H1 (cell line): ENCODE data around the gene MBP. TPM values are rescaled to one million over a fixed set of nuclear protein-coding genes. Genes with fewer than 3 reads are reported as not detected.

ENCODE experiments used
- CTCF ChIA-PET: fragments of 300-600 bp; sonication (Branson Sonifier 250); formaldehyde crosslinking; loops from one replicate; lab custom pipeline; 2021; ENCODE audit not compliant: partially characterized antibody; lab: Charles Lee
- POLR2A ChIA-PET: fragments of 300-600 bp; sonication (Branson Sonifier 250); formaldehyde crosslinking; loops from one replicate; lab custom pipeline; 2021; ENCODE audit warnings: inconsistent platforms; ENCODE audit not compliant: partially characterized antibody; lab: Charles Lee
- DNase-seq, 2 experiments: peaks; one replicate each; pipeline versions ENCODE4 v3.0.0 to v3.0.0-alpha.2; 2010 to 2022; ENCODE audit warnings: low spot score in 2 of 2, low read depth in 1 of 2, mixed read lengths in 1 of 2
- FAIRE-seq: peaks from 2 replicates; lab custom pipeline; 2011; peaks lifted over from hg19 to GRCh38; lab: Jason Lieb, UNC
- H2AFZ ChIP-seq: 2 replicates; pipeline ENCODE4 v1.8.1; 2012; ENCODE audit warnings: low read length, inconsistent platforms
- H2AK5ac ChIP-seq: 2 replicates; pipeline ENCODE4 v1.6.1; 2013; ENCODE audit warnings: low read depth, low read length
- H2BK120ac ChIP-seq: replicated peaks from 2 replicates; pipeline ENCODE3; 2013; ENCODE audit warnings: low read depth, low read length, inconsistent platforms
- H2BK12ac ChIP-seq: 2 replicates; pipeline ENCODE4 v1.6.1; 2013; ENCODE audit warnings: low read depth, low read length
- H2BK15ac ChIP-seq: 2 replicates; pipeline ENCODE4 v1.6.1; 2013; ENCODE audit warnings: low read length
- H2BK20ac ChIP-seq: 2 replicates; pipeline ENCODE4 v1.6.1; 2013; ENCODE audit warnings: low read length
- H2BK5ac ChIP-seq: 2 replicates; pipeline ENCODE4 v1.6.1; 2013; ENCODE audit warnings: low read depth, low read length
- H3K14ac ChIP-seq: 2 replicates; pipeline ENCODE4 v1.6.1; 2013; ENCODE audit warnings: inconsistent platforms; ENCODE audit not compliant: insufficient read length
- H3K18ac ChIP-seq: 2 replicates; pipeline ENCODE4 v1.6.1; 2013; ENCODE audit warnings: low read length; ENCODE audit errors: extremely low read depth
- H3K23ac ChIP-seq: 2 replicates; pipeline ENCODE4 v1.6.1; 2013; ENCODE audit warnings: inconsistent platforms; ENCODE audit not compliant: insufficient read length
- H3K23me2 ChIP-seq: 2 replicates; pipeline ENCODE4 v1.6.1; 2013; ENCODE audit warnings: low read depth, low read length
- H3K27ac ChIP-seq: 2 replicates; pipeline ENCODE4 v1.6.1; 2011; ENCODE audit warnings: low read depth, low read length, inconsistent platforms
- H3K27me3 ChIP-seq, 4 experiments: replicated peaks in 1 of 4; 1 replicate in 1 of 4; 2 replicates in 3 of 4; pipeline versions ENCODE4 v1.6.1 to v1.8.1; 2011 to 2013; ENCODE audit warnings: low read length in 3 of 4, mild to moderate bottlenecking in 3 of 4, inconsistent platforms in 2 of 4, mixed read lengths in 2 of 4, moderate library complexity in 1 of 4; ENCODE audit not compliant: control insufficient read depth in 3 of 4, insufficient read depth in 3 of 4; ENCODE audit errors: extremely low read depth in 1 of 4
- H3K36me3 ChIP-seq, 4 experiments: 2 replicates each; pipeline versions ENCODE4 v1.6.1 to v1.8.1; 2011 to 2013; ENCODE audit warnings: mild to moderate bottlenecking in 4 of 4, low read length in 3 of 4, moderate library complexity in 2 of 4, control low read depth in 1 of 4, inconsistent platforms in 1 of 4; ENCODE audit not compliant: insufficient read depth in 4 of 4, control insufficient read depth in 2 of 4
- H3K4ac ChIP-seq: replicated peaks from 2 replicates; pipeline ENCODE3; 2013; ENCODE audit warnings: low read length, low read depth, mixed read lengths, inconsistent platforms; ENCODE audit not compliant: insufficient read length
- H3K4me1 ChIP-seq, 4 experiments: replicated peaks in 1 of 4; 1 replicate in 1 of 4; 2 replicates in 3 of 4; pipeline versions ENCODE4 v1.6.1 to v1.8.1; 2011 to 2013; ENCODE audit warnings: low read length in 3 of 4, inconsistent platforms in 2 of 4, mixed read lengths in 1 of 4; ENCODE audit not compliant: insufficient read depth in 4 of 4, control insufficient read depth in 3 of 4
- H3K4me2 ChIP-seq, 2 experiments: 2 replicates each; pipeline versions ENCODE4 v1.6.1 to v1.8.1; 2011 to 2013; ENCODE audit warnings: low read depth in 2 of 2, low read length in 2 of 2, control low read depth in 1 of 2, inconsistent platforms in 1 of 2, mild to moderate bottlenecking in 1 of 2; ENCODE audit not compliant: insufficient read depth in 1 of 2
- H3K4me3 ChIP-seq, 4 experiments: fragments of 200-600, 300-600 bp in 1 of 4; sonication (generic), shearing (Covaris generic), sonication (Bioruptor Twin) in 1 of 4; 2 replicates each; pipeline versions ENCODE4 v1.5.1 to v1.8.1; 2011 to 2016; ENCODE audit warnings: low read length in 4 of 4, low read depth in 3 of 4, control low read depth in 2 of 4, inconsistent platforms in 2 of 4, mild to moderate bottlenecking in 2 of 4, mixed read lengths in 1 of 4, moderate library complexity in 1 of 4; ENCODE audit not compliant: insufficient read depth in 2 of 4; ENCODE audit errors: extremely low read depth in 1 of 4
- H3K56ac ChIP-seq: replicated peaks from 2 replicates; pipeline ENCODE3; 2013; ENCODE audit warnings: low read depth, mild to moderate bottlenecking, mixed read lengths, low read length, inconsistent platforms; ENCODE audit not compliant: insufficient read length
- H3K79me1 ChIP-seq: 2 replicates; pipeline ENCODE4 v1.6.1; 2013; ENCODE audit warnings: low read depth, low read length, control low read depth
- H3K79me2 ChIP-seq, 2 experiments: 2 replicates each; pipeline versions ENCODE4 v1.6.1 to v1.8.1; 2012 to 2013; ENCODE audit warnings: low read length in 2 of 2, mild to moderate bottlenecking in 2 of 2, inconsistent platforms in 1 of 2; ENCODE audit not compliant: insufficient read depth in 2 of 2, control insufficient read depth in 1 of 2
- H3K9ac ChIP-seq, 4 experiments: replicated peaks in 1 of 4; 1 replicate in 1 of 4; 2 replicates in 3 of 4; pipeline versions ENCODE4 v1.6.1 to v1.8.1; 2011 to 2013; ENCODE audit warnings: low read depth in 3 of 4, low read length in 3 of 4, control low read depth in 2 of 4, mild to moderate bottlenecking in 2 of 4, moderate library complexity in 2 of 4, inconsistent platforms in 1 of 4; ENCODE audit errors: extremely low read depth in 1 of 4
- H3K9me3 ChIP-seq, 2 experiments: 2 replicates each; pipeline versions ENCODE4 v1.6.1 to v1.8.1; 2012 to 2013; ENCODE audit warnings: mild to moderate bottlenecking in 2 of 2, moderate library complexity in 2 of 2, control low read depth in 1 of 2, inconsistent platforms in 1 of 2, low read depth in 1 of 2, low read length in 1 of 2, mixed read lengths in 1 of 2; ENCODE audit not compliant: insufficient read depth in 2 of 2
- H4K20me1 ChIP-seq, 2 experiments: replicated peaks in 1 of 2; 2 replicates each; pipeline versions ENCODE3 to v1.8.1; 2011 to 2013; ENCODE audit warnings: inconsistent platforms in 2 of 2, low read length in 2 of 2, mild to moderate bottlenecking in 1 of 2; ENCODE audit not compliant: insufficient read depth in 2 of 2, control insufficient read depth in 1 of 2
- H4K5ac ChIP-seq: 2 replicates; pipeline ENCODE4 v1.6.1; 2013; ENCODE audit warnings: low read length, low read depth, mixed read lengths, inconsistent platforms; ENCODE audit not compliant: insufficient read length
- H4K8ac ChIP-seq: 2 replicates; pipeline ENCODE4 v1.8.0; 2013; ENCODE audit warnings: mild to moderate bottlenecking, moderate library complexity, low read length, inconsistent platforms; ENCODE audit not compliant: insufficient read depth; ENCODE audit errors: extremely low read depth
- H4K91ac ChIP-seq: replicated peaks from 2 replicates; pipeline ENCODE3; 2013; ENCODE audit warnings: low read length, mixed read lengths, inconsistent platforms; ENCODE audit not compliant: insufficient read length
- ASH2L ChIP-seq: fragments of 200-600, 300-600 bp; sonication (generic); IDR thresholded peaks from one replicate; pipeline ENCODE4 v1.7.1; 2017; ENCODE audit warnings: low read length
- CREB1 ChIP-seq: IDR thresholded peaks from 2 replicates; pipeline ENCODE4 v1.6.1; 2012; ENCODE audit warnings: inconsistent platforms
- JUND ChIP-seq: IDR thresholded peaks from 2 replicates; pipeline ENCODE4 v1.6.1; 2011; ENCODE audit warnings: mild to moderate bottlenecking, improper control_type of control experiment, low read length
- TBP ChIP-seq: IDR thresholded peaks from 2 replicates; pipeline ENCODE4 v1.6.1; 2011; ENCODE audit warnings: low read depth, low read length, improper control_type of control experiment
- WGBS, 2 experiments: shearing (Covaris generic) in 1 of 2; methylation state at CpG; one replicate each; pipeline versions ENCODE4 v1.1.6 to v1.1.7; 2013 to 2015; ENCODE audit warnings: low lambda C conversion rate in 2 of 2, mixed read lengths in 2 of 2, inconsistent platforms in 1 of 2, low coverage in 1 of 2, missing lambda C conversion rate in 1 of 2; ENCODE audit not compliant: insufficient replicate concordance in 2 of 2, insufficient coverage in 1 of 2, insufficient read length in 1 of 2; ENCODE audit errors: extremely low coverage in 1 of 2, missing lambda C conversion rate in 1 of 2; 5-methylcytosine and 5-hydroxymethylcytosine counted together
- polyA plus RNA-seq, 7 experiments: library from polyadenylated mRNA; depleted of rRNA in 3 of 7; stranded (reverse) in 5 of 7; unstranded in 2 of 7; fragments of >200 nt in 5 of 7; fragments of 200-250 nt in 2 of 7; gene quantifications; 1 replicate in 5 of 7; 2 replicates in 1 of 7; 4 replicates in 1 of 7; pipeline versions ENCODE4 v1.2.1 to v1.2.3, GENCODE V29; 2011 to 2013; ENCODE audit warnings: missing spikeins in 2 of 7, mixed read lengths in 2 of 7
- total RNA-seq: library from RNA; stranded (reverse); fragmentation: NEBNext Ultra II Directional; extraction: Animal tissue kit (Norgen Biotek cat#: 25700); gene quantifications from 2 replicates; pipeline ENCODE4 v1.2.1, GENCODE V29; 2021
- TF ChIP-seq, protein P1 (sequence below): IDR thresholded peaks from 2 replicates; pipeline ENCODE4 v1.6.1; 2011; ENCODE audit warnings: low read depth, mild to moderate bottlenecking, low read length; ENCODE audit not compliant: insufficient read depth
- TF ChIP-seq, protein P2 (sequence below): IDR thresholded peaks from 2 replicates; pipeline ENCODE4 v1.6.1; 2012; ENCODE audit warnings: inconsistent platforms
- TF ChIP-seq, protein P3 (sequence below): IDR thresholded peaks from 2 replicates; pipeline ENCODE4 v1.6.1; 2011; ENCODE audit warnings: low read length, improper control_type of control experiment

Gene MBP
- total and polyA plus RNA-seq, 2 of the 8 experiments (the other 6 are each of a cell fraction or from before 2014, with no cell fraction given): 7.7 to 19.2 TPM

DNA sequence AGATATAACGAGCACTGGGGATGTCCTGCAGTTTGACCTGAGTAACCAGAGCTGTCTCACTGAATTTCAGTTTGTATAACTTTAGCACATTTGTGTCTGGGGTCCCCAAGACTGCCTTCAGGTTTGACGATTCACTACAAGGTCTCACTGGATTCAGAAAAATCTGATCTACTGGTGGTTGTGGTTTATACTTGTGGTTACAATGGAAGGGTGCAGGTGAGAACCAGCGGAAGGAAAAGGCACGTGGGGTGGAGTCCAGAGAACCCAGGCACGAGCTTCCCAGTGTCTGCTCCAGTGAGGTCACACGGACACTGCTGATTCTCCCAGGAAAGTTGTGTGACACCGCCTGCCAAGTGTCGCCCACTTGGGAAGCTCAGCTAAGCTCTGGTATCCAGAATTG lies 184.2 kb downstream of the MBP start:
- Histone ChIP-seq H2AK5ac (no peak overlapping the region), H3K79me2 (no peaks in the 10 kb centered on the region), H3K4me3 (no peak overlapping the region), H3K14ac (no peak overlapping the region), H3K27ac (no peak overlapping the region), H4K8ac (peak overlapping the region; percentile 37; the same call in 1 of the 2 replicates), H3K9me3 (0 out of 4 replicates have a peak, but pooled peaks cover 2 to 3% of the 10 kb centered on the region in 2 experiments), H3K27me3 (no peaks in the 10 kb centered on the region), H3K23ac (no peak overlapping the region), H3K9ac (no peak overlapping the region), H2AFZ (no peak overlapping the region), H3K23me2 (no peaks in the 10 kb centered on the region), H3K18ac (no peak overlapping the region), H4K5ac (no peak overlapping the region), H4K91ac (no peak overlapping the region), H3K36me3 (peaks cover 0 to 5% (median 1%) of the 10 kb centered on the region in 4 experiments; a peak in 3 of 8 replicates), H4K20me1 (no peaks in the 10 kb centered on the region), H3K56ac (no peak overlapping the region), H3K4me2 (no peak overlapping the region), H2BK5ac (no peak overlapping the region), H3K4ac (no peak overlapping the region), H2BK15ac (no peak overlapping the region), H3K4me1 (no peaks in the 10 kb centered on the region), H2BK120ac (no peak overlapping the region), H3K79me1 (no peaks in the 10 kb centered on the region), H2BK12ac (no peak overlapping the region), H2BK20ac (no peak overlapping the region)
- FAIRE-seq (no peak), DNase-seq (no peak)
- WGBS, 2 experiments: 92% methylated on average over 8 of the region's 8 CpGs; no CpG with 5 or more reads in 1 of the 2 experiments
- no peak for TF ChIP-seq JUND
- TF ChIP-seq, protein P1, sequence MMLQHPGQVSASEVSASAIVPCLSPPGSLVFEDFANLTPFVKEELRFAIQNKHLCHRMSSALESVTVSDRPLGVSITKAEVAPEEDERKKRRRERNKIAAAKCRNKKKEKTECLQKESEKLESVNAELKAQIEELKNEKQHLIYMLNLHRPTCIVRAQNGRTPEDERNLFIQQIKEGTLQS: no peak
- TF ChIP-seq CREB1: no peak
- TF ChIP-seq TBP: no peak
- TF ChIP-seq, protein P2, sequence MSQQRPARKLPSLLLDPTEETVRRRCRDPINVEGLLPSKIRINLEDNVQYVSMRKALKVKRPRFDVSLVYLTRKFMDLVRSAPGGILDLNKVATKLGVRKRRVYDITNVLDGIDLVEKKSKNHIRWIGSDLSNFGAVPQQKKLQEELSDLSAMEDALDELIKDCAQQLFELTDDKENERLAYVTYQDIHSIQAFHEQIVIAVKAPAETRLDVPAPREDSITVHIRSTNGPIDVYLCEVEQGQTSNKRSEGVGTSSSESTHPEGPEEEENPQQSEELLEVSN: no peak
- no peak for TF ChIP-seq ASH2L
- TF ChIP-seq, protein P3, sequence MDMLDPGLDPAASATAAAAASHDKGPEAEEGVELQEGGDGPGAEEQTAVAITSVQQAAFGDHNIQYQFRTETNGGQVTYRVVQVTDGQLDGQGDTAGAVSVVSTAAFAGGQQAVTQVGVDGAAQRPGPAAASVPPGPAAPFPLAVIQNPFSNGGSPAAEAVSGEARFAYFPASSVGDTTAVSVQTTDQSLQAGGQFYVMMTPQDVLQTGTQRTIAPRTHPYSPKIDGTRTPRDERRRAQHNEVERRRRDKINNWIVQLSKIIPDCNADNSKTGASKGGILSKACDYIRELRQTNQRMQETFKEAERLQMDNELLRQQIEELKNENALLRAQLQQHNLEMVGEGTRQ: no peak
- ChIA-PET CTCF (interaction anchor here (1.1 to 2.1 kb wide), 4 partner anchors 9 to 36 kb away, joined by 3 to 9 read pairs (median 4); no protein-coding TSS in a partner anchor), POLR2A (interaction anchor here (0.9 kb wide), 1 partner anchor 10 kb away, joined by 3 read pairs; no protein-coding TSS in a partner anchor)
